A549 (cell line): Measurements from ENCODE around the gene DTD1. TPM values are rescaled to one million over a fixed set of nuclear protein-coding genes. Genes with fewer than 3 reads are reported as not detected.

Source experiments
- ATAC-seq, 2 experiments: fragments of 200-7000 bp in 1 of 2; fragments of >200 bp in 1 of 2; cut with Nextera tagmentation in 1 of 2; cut with Tn5 transposase in 1 of 2; 3 replicates each; pipeline versions ENCODE4 v1.8.0 to v1.9.1; 2018 to 2020; ENCODE audit warnings: mild to moderate bottlenecking in 1 of 2, moderate library complexity in 1 of 2
- CTCF ChIA-PET: fragments of 300-600 bp; sonication (Branson Sonifier 250); formaldehyde crosslinking; extraction: SDS; loops from one replicate; lab custom pipeline; 2021; ENCODE audit warnings: antibody characterized with exemption, inconsistent platforms; lab: Yijun Ruan, JAX
- POLR2A ChIA-PET: fragments of 350-600 bp; formaldehyde crosslinking; extraction: SDS; loops from one replicate; lab custom pipeline; 2021; ENCODE audit warnings: antibody characterized with exemption, inconsistent platforms; lab: Yijun Ruan, JAX
- DNase-seq, 2 experiments: peaks; one replicate each; pipeline versions ENCODE4 v3.0.0 to v3.0.0-alpha.2; 2011 to 2016; ENCODE audit warnings: low read depth in 1 of 2, low spot score in 1 of 2
- FAIRE-seq: peaks from 2 replicates; lab custom pipeline; 2011; peaks lifted over from hg19 to GRCh38; lab: Jason Lieb, UNC
- H3K27ac ChIP-seq, 2 experiments: fragments of >200 bp; sonication (Bioruptor Twin); formaldehyde crosslinking; 3 replicates each; pipeline ENCODE4 v1.5.1; 2016 to 2017
- H3K4me1 ChIP-seq: fragments of >200 bp; sonication (Bioruptor Twin); formaldehyde crosslinking; 3 replicates; pipeline ENCODE4 v1.6.1; 2016
- H3K4me2 ChIP-seq: fragments of >200 bp; sonication (Bioruptor Twin); formaldehyde crosslinking; 3 replicates; pipeline ENCODE4 v1.6.1; 2016
- H3K4me3 ChIP-seq: fragments of >200 bp; sonication (Bioruptor Twin); formaldehyde crosslinking; 3 replicates; pipeline ENCODE4 v1.5.1; 2016
- H3K9me3 ChIP-seq: fragments of >200 bp; sonication (Bioruptor Twin); formaldehyde crosslinking; 3 replicates; pipeline ENCODE4 v1.6.1; 2016
- BCL3 ChIP-seq: fragments of >200 bp; sonication (Bioruptor Twin); formaldehyde crosslinking; IDR thresholded peaks from 3 replicates; pipeline ENCODE4 v1.6.1; 2016
- CBX8 ChIP-seq: fragments of 200-600 bp; sonication (generic); IDR thresholded peaks from 2 replicates; pipeline ENCODE4 v1.6.1; 2016
- CTCF ChIP-seq: fragments of >200 bp; sonication (Bioruptor Twin); formaldehyde crosslinking; IDR thresholded peaks from 3 replicates; pipeline ENCODE4 v1.5.1; 2016
- E2F6 ChIP-seq: IDR thresholded peaks from 2 replicates; pipeline ENCODE4 v1.6.1; 2012; ENCODE audit warnings: low read depth, borderline replicate concordance
- EHF ChIP-seq: fragments of 250-450 bp; sonication (Bioruptor Pico); IDR thresholded peaks from 2 replicates; pipeline ENCODE4 v1.5.0; 2020; ENCODE audit warnings: mild to moderate bottlenecking
- EP300 ChIP-seq, 2 experiments: fragments of >200 bp; sonication (Bioruptor Twin); formaldehyde crosslinking; IDR thresholded peaks; 2 replicates in 1 of 2; 3 replicates in 1 of 2; pipeline ENCODE4 v1.6.1; 2016 to 2017
- FOSL2 ChIP-seq, 2 experiments: fragments of 450-650 bp in 1 of 2; fragments of >200 bp in 1 of 2; sonication (Bioruptor Twin) in 1 of 2; formaldehyde crosslinking; IDR thresholded peaks; 2 replicates each; pipeline versions ENCODE4 v1.5.0 to v1.6.1; 2016 to 2020; ENCODE audit warnings: mild to moderate bottlenecking in 1 of 2, moderate library complexity in 1 of 2
- GATA3 ChIP-seq: IDR thresholded peaks from 2 replicates; pipeline ENCODE4 v1.6.1; 2012; ENCODE audit warnings: borderline replicate concordance
- HMGXB4 ChIP-seq: fragments of 250-450 bp; sonication (Bioruptor Pico); IDR thresholded peaks from 2 replicates; pipeline ENCODE4 v1.5.0; 2021; ENCODE audit warnings: mild to moderate bottlenecking, moderate library complexity, borderline replicate concordance
- HOXB13 ChIP-seq: fragments of 250-450 bp; sonication (Bioruptor Pico); IDR thresholded peaks from 2 replicates; pipeline ENCODE4 v1.5.0; 2020; ENCODE audit warnings: low read depth, mild to moderate bottlenecking, moderate library complexity
- JUNB ChIP-seq: fragments of >200 bp; sonication (Bioruptor Twin); formaldehyde crosslinking; IDR thresholded peaks from 2 replicates; pipeline ENCODE4 v1.6.1; 2016
- NPAS2 ChIP-seq: fragments of 250-450 bp; sonication (Bioruptor Pico); IDR thresholded peaks from 2 replicates; pipeline ENCODE4 v1.8.0; 2022; ENCODE audit warnings: mild to moderate bottlenecking, moderate library complexity, borderline replicate concordance
- PBX3 ChIP-seq: IDR thresholded peaks from 2 replicates; pipeline ENCODE4 v1.6.1; 2012
- RCOR1 ChIP-seq: fragments of 150-350 bp; IDR thresholded peaks from 2 replicates; pipeline ENCODE4 v1.6.1; 2014; ENCODE audit warnings: antibody characterized with exemption, low read length, low read depth
- REST ChIP-seq: fragments of 200-600 bp; sonication (generic); IDR thresholded peaks from 2 replicates; pipeline ENCODE4 v1.6.1; 2016; ENCODE audit warnings: antibody characterized with exemption, mild to moderate bottlenecking, moderate library complexity
- SREBF2 ChIP-seq: fragments of 450-650 bp; IDR thresholded peaks from 2 replicates; pipeline ENCODE4 v1.6.1; 2014; ENCODE audit warnings: mild to moderate bottlenecking, moderate library complexity
- TFCP2L1 ChIP-seq: fragments of 250-450 bp; sonication (Bioruptor Pico); IDR thresholded peaks from 2 replicates; pipeline ENCODE4 v1.5.0; 2021; ENCODE audit warnings: mild to moderate bottlenecking
- ZC3H11A ChIP-seq: fragments of 450-650 bp; IDR thresholded peaks from 2 replicates; pipeline ENCODE4 v1.6.1; 2014; ENCODE audit warnings: antibody characterized with exemption, mild to moderate bottlenecking
- WGBS: methylation state at CpG from one replicate; pipeline ENCODE4 v1.1.6; 2017; ENCODE audit errors: missing lambda C conversion rate; 5-methylcytosine and 5-hydroxymethylcytosine counted together
- polyA plus RNA-seq, 4 experiments: library from polyadenylated mRNA; depleted of rRNA in 3 of 4; stranded (reverse); fragments of >200 nt; fragmentation: RNase III in 1 of 4; extraction: RNeasy Plus Mini Kit Qiagen cat#74134 plus additional on column Dnase treatment in 1 of 4; gene quantifications; 2 replicates in 3 of 4; 3 replicates in 1 of 4; pipeline ENCODE4 v1.2.3, GENCODE V29; 2011 to 2017

DTD1 gene
- polyA plus RNA-seq, 2 of the 4 experiments (the other 2 are of a cell fraction): 72.8 to 99.3 TPM

GRCh38 chr20:18637224-18637623, 49.4 kb downstream of the DTD1 start:
- DNase-seq: no peak
- Histone ChIP-seq H3K4me3 (no peak overlapping the region), H3K9me3 (no peaks in the 10 kb centered on the region), H3K4me2 (no peak overlapping the region), H3K27ac (no peak overlapping the region), H3K4me1 (no peaks in the 10 kb centered on the region)
- 83% methylated on average over 5 of the region's 5 CpGs for WGBS
- no peak for FAIRE-seq
- no peak for TF ChIP-seq E2F6
- TF ChIP-seq CTCF: no peak
- TF ChIP-seq PBX3: no peak
- no peak for TF ChIP-seq JUNB
- TF ChIP-seq RCOR1: no peak
- no peak for ATAC-seq
- CTCF ChIA-PET: interaction anchor here (1.1 to 1.5 kb wide), 2 partner anchors 13 to 15 kb away, joined by 3 to 4 read pairs; no protein-coding TSS in a partner anchor
- POLR2A ChIA-PET: interaction anchor here (0.7 kb wide), 1 partner anchor 189 kb away, joined by 3 read pairs; no protein-coding TSS in a partner anchor

GRCh38 chr20:18638768-18639167, 50.9 kb downstream of the DTD1 start:
- no peak for ATAC-seq
- ChIA-PET POLR2A (no interaction called here), CTCF (interaction anchor here (0.5 to 1.5 kb wide), 4 partner anchors 13 to 1025 kb away, joined by 3 to 4 read pairs (median 4); no protein-coding TSS in a partner anchor)
- 94% methylated on average over 2 of the region's 2 CpGs for WGBS
- H3K4me3 ChIP-seq: no peak overlapping the region
- H3K4me1 ChIP-seq: no peaks in the 10 kb centered on the region
- TF ChIP-seq SREBF2 (no peak), NPAS2 (CRISPR knock-in tag) (no peak), FOSL2 (IDR thresholded peaks at IDR 0.05) (no peak), FOSL2 (CRISPR knock-in tag; IDR thresholded peaks at IDR 0.05) (no peak), HOXB13 (CRISPR knock-in tag) (no peak), ZC3H11A (no peak), BCL3 (no peak), HMGXB4 (CRISPR knock-in tag) (no peak), EP300 (IDR thresholded peaks at IDR 0.05) (no peak), REST (no peak), EHF (CRISPR knock-in tag) (no peak), TFCP2L1 (no peak), RCOR1 (no peak), CBX8 (no peak), GATA3 (no peak)
- DNase-seq: no peak
- H3K27ac ChIP-seq: no peak overlapping the region
- H3K4me2 ChIP-seq: no peak overlapping the region
- no peaks in the 10 kb centered on the region for H3K9me3 ChIP-seq
- FAIRE-seq: no peak
